ENCODE measurements around the gene GPRIN2. TPM values are rescaled to one million over a fixed set of nuclear protein-coding genes. Genes with fewer than 3 reads are reported as not detected.

Gene GPRIN2
- total RNA-seq, 1 donor from 2014 or later = 56.2 TPM

- peak; percentile 0 for ATAC-seq
- H3K36me3 ChIP-seq = no peaks in the 10 kb centered on the region
- intact Hi-C loops (cut with DNase I) = no loop called here
- H3K27me3 ChIP-seq = no peaks in the 10 kb centered on the region
- no peaks in the 10 kb centered on the region for H3K9me3 ChIP-seq
- no peak overlapping the region for H3K4me3 ChIP-seq
- H3K4me1 ChIP-seq = peaks cover 13% of the 10 kb centered on the region
- peak; percentile 69 for DNase-seq
- no peak overlapping the region for H3K27ac ChIP-seq
- TF ChIP-seq CTCF (IDR thresholded peaks at IDR 0.05) = no peak
Observed at GRCh38 chr10:46528171-46528671, 28.2 kb downstream of the GPRIN2 start.

- intact Hi-C loops (cut with DNase I) = no loop called here
- Histone ChIP-seq H3K4me3 (no peak overlapping the region), H3K9me3 (no peaks in the 10 kb centered on the region), H3K27me3 (no peaks in the 10 kb centered on the region), H3K27ac (no peak overlapping the region), H3K4me1 (peaks cover 16% of the 10 kb centered on the region), H3K36me3 (no peaks in the 10 kb centered on the region)
- ATAC-seq = peak; percentile 2
- no peak for TF ChIP-seq CTCF (IDR thresholded peaks at IDR 0.05)
- DNase-seq = peak; percentile 68
Observed at GRCh38 chr10:46527241-46527811, 29.1 kb downstream of the GPRIN2 start.

GRCh38 chr10:46526682-46527038 is 29.8 kb downstream of the GPRIN2 start:
- no peak overlapping the region for H3K4me3 ChIP-seq
- H3K4me1 ChIP-seq = peaks cover 16% of the 10 kb centered on the region
- no peak overlapping the region for H3K27ac ChIP-seq
- intact Hi-C loops (cut with DNase I) = no loop called here
- DNase-seq = peak; percentile 72
- no peak for TF ChIP-seq CTCF (IDR thresholded peaks at IDR 0.05)
- H3K27me3 ChIP-seq = no peaks in the 10 kb centered on the region
- peak; percentile 28 for ATAC-seq
- no peaks in the 10 kb centered on the region for H3K9me3 ChIP-seq
- no peaks in the 10 kb centered on the region for H3K36me3 ChIP-seq

GRCh38 chr10:46525824-46526681 is 30.4 kb downstream of the GPRIN2 start:
- intact Hi-C loops (cut with DNase I) = no loop called here
- H3K27ac ChIP-seq = no peak overlapping the region
- H3K4me3 ChIP-seq = no peak overlapping the region
- ATAC-seq (no peak), DNase-seq (no peak)
- H3K9me3 ChIP-seq = no peaks in the 10 kb centered on the region
- no peak for TF ChIP-seq CTCF (IDR thresholded peaks at IDR 0.05)
- peaks cover 16% of the 10 kb centered on the region for H3K4me1 ChIP-seq
- H3K27me3 ChIP-seq = no peaks in the 10 kb centered on the region
- no peaks in the 10 kb centered on the region for H3K36me3 ChIP-seq

GRCh38 chr10:46525177-46525823 is 31.2 kb downstream of the GPRIN2 start:
- Histone ChIP-seq H3K27ac (no peak overlapping the region), H3K9me3 (no peaks in the 10 kb centered on the region), H3K36me3 (no peaks in the 10 kb centered on the region), H3K4me1 (peaks cover 16% of the 10 kb centered on the region), H3K27me3 (no peaks in the 10 kb centered on the region), H3K4me3 (no peak overlapping the region)
- ATAC-seq = peak; percentile 5
- no peak for TF ChIP-seq CTCF (IDR thresholded peaks at IDR 0.05)
- intact Hi-C loops (cut with DNase I) = no loop called here
- no peak for DNase-seq
